Measurements from ENCODE around the gene TSPAN6.

DNA sequence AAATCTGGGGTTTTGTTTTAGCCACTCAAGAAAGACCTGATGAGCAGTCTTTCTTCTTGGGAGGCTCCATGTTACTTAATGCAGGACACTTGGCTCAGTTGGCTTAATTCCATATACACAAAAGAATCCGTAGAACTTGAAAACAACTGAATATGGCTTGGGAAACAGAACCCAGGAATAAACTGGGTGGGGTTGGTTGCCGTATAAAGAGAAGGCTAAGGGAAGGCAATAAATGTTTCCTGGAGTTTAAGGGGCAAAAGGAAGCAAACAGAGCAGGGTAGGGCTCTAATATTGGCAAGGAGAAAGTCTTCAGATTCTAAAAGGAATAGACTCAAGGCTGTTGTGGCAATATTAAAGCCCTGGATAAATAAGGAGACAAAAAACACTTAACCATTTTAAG lies 43.5 kb downstream of the TSPAN6 start:
- TF ChIP-seq, protein P1, sequence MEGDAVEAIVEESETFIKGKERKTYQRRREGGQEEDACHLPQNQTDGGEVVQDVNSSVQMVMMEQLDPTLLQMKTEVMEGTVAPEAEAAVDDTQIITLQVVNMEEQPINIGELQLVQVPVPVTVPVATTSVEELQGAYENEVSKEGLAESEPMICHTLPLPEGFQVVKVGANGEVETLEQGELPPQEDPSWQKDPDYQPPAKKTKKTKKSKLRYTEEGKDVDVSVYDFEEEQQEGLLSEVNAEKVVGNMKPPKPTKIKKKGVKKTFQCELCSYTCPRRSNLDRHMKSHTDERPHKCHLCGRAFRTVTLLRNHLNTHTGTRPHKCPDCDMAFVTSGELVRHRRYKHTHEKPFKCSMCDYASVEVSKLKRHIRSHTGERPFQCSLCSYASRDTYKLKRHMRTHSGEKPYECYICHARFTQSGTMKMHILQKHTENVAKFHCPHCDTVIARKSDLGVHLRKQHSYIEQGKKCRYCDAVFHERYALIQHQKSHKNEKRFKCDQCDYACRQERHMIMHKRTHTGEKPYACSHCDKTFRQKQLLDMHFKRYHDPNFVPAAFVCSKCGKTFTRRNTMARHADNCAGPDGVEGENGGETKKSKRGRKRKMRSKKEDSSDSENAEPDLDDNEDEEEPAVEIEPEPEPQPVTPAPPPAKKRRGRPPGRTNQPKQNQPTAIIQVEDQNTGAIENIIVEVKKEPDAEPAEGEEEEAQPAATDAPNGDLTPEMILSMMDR (IDR thresholded peaks at IDR 0.05): no peak
- TF ChIP-seq POLR2A (IDR thresholded peaks at IDR 0.05): no peak
- no peak for TF ChIP-seq POLR2AphosphoS5 (IDR thresholded peaks at IDR 0.05)
- TF ChIP-seq EP300 (IDR thresholded peaks at IDR 0.05): no peak

All from suprapubic skin (tissue), 4 donors.